Tibial artery (tissue), 4 donors: Measurements from ENCODE around the gene MAPK12.
A peak's percentile ranks its signal among the peaks of the same experiment; 100 is the strongest.

Source experiments
- DNase-seq, 2 donors: peaks; one replicate each; pipeline ENCODE4 v3.0.0-alpha.2; 2019
- H3K27ac ChIP-seq, 2 donors: fragments of 200-600 bp; sonication (generic) in 1 of 2; 1 replicate in 1 of 2; 2 replicates in 1 of 2; pipeline ENCODE4 v1.5.1; 2018 to 2019; ENCODE audit warnings: mild to moderate bottlenecking in 1 of 2
- H3K27me3 ChIP-seq, 2 donors: fragments of 200-600 bp; sonication (generic) in 1 of 2; one replicate each; pipeline versions ENCODE4 v1.5.1 to v1.6.0; 2016 to 2019
- H3K36me3 ChIP-seq, 3 donors: fragments of 200-600 bp; sonication (generic) in 2 of 3; one replicate each; pipeline ENCODE4 v1.5.1; 2016 to 2019; ENCODE audit warnings: mild to moderate bottlenecking in 2 of 3
- H3K4me1 ChIP-seq, 4 donors: fragments of 200-600 bp; sonication (generic) in 2 of 4; 1 replicate in 3 of 4; 2 replicates in 1 of 4; pipeline ENCODE4 v1.5.1; 2016 to 2019
- H3K4me3 ChIP-seq, 2 donors: fragments of 200-600 bp; sonication (generic) in 1 of 2; 1 replicate in 1 of 2; 2 replicates in 1 of 2; pipeline ENCODE4 v1.5.1; 2018 to 2019; ENCODE audit warnings: mild to moderate bottlenecking in 2 of 2
- H3K9me3 ChIP-seq, 3 donors: fragments of 200-600 bp; sonication (generic) in 1 of 3; one replicate each; pipeline ENCODE4 v1.5.1; 2016 to 2019
- intact Hi-C: fragments of 100-400 bp; cut with DNase I; formaldehyde crosslinking; loops from one replicate; pipeline ENCODE4 v1.15.0; 2023; ENCODE audit warnings: low total_unique reads
- TF ChIP-seq, protein P1 (sequence below), 2 experiments: fragments of 200-600 bp in 1 of 2; fragments of 450-650 bp in 1 of 2; IDR thresholded peaks; one replicate each; pipeline ENCODE4 v1.5.1; 2017 to 2019; ENCODE audit warnings: antibody characterized with exemption in 2 of 2, mild to moderate bottlenecking in 1 of 2, moderate library complexity in 1 of 2

The MAPK12 gene

GRCh38 chr22:50293441-50294318 is 32.2 kb upstream of the MAPK12 start:
- TF ChIP-seq, protein P1, sequence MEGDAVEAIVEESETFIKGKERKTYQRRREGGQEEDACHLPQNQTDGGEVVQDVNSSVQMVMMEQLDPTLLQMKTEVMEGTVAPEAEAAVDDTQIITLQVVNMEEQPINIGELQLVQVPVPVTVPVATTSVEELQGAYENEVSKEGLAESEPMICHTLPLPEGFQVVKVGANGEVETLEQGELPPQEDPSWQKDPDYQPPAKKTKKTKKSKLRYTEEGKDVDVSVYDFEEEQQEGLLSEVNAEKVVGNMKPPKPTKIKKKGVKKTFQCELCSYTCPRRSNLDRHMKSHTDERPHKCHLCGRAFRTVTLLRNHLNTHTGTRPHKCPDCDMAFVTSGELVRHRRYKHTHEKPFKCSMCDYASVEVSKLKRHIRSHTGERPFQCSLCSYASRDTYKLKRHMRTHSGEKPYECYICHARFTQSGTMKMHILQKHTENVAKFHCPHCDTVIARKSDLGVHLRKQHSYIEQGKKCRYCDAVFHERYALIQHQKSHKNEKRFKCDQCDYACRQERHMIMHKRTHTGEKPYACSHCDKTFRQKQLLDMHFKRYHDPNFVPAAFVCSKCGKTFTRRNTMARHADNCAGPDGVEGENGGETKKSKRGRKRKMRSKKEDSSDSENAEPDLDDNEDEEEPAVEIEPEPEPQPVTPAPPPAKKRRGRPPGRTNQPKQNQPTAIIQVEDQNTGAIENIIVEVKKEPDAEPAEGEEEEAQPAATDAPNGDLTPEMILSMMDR (IDR thresholded peaks at IDR 0.05) = no peak
- H3K27me3 ChIP-seq = no peaks in the 10 kb centered on the region
- H3K4me3 ChIP-seq = peak overlapping the region; percentile 28 to 45
- H3K9me3 ChIP-seq = no peaks in the 10 kb centered on the region
- intact Hi-C loops = loop anchor here (2.0 kb wide), 1 partner anchor 13 kb away; the partner anchor contains the start of gene PLXNB2
- H3K27ac ChIP-seq = peak overlapping the region; percentile 86 to 91
- peaks cover 10 to 91% (median 65%) of the 10 kb centered on the region in 4 donors for H3K4me1 ChIP-seq
- DNase-seq = peak in 1 of 2 donors; percentile 88
- peaks cover 16 to 27% (median 21%) of the 10 kb centered on the region in 3 donors for H3K36me3 ChIP-seq

DNA sequence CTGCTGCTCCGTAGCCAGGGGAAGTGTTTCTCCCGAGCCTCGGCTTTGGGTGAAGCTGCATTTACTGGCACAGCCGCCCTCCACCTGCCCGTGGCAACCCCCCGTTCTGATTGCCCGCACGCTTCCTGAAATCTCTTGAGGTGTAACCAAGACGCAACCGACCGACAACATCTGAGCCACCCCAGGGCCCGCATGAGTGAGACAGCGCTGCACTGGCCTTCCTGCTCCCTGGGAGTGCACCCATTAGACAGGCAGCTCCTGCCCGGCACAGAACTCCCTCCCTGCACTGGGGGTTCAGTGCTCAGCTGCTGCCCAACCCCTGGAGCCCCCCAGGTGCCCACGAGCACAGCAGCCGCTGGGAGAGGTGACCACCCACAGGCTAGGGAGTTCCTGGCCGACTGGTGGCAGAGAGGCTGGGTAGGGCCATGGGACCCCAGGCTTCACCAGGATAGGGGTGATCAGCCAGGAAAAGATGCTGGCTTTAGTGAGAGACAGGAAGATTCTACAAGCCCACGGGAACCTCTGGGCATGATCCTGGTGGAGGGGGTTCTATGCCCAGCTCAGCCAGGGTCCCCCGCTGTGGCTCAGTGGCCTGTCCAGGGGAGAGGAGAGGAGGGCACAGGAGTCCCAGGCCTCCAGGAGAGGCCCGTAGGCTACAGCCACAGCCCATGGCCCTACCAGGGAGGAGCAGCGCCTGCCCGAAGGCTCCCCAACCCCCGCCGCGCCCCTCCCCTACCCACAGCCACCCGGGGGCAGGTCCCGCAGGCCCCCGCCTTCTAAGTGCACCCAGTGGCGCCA is 31.4 kb upstream of the MAPK12 start:
- Histone ChIP-seq H3K27ac (peak overlapping the region; percentile 86 to 91), H3K4me1 (peaks cover 10 to 87% (median 57%) of the 10 kb centered on the region in 4 donors), H3K36me3 (peaks cover 24 to 35% (median 29%) of the 10 kb centered on the region in 3 donors), H3K9me3 (no peaks in the 10 kb centered on the region), H3K27me3 (no peaks in the 10 kb centered on the region), H3K4me3 (peak overlapping the region; percentile 28 to 45)
- no peak for DNase-seq
- TF ChIP-seq, protein P1 (IDR thresholded peaks at IDR 0.05) = no peak
- intact Hi-C loops = loop anchor here (2.0 kb wide), 1 partner anchor 14 kb away; the partner anchor contains the start of gene PLXNB2

GRCh38 chr22:50289942-50290630 is 28.6 kb upstream of the MAPK12 start:
- no peaks in the 10 kb centered on the region for H3K9me3 ChIP-seq
- TF ChIP-seq, protein P1 (IDR thresholded peaks at IDR 0.05) = no peak
- no peak overlapping the region for H3K27ac ChIP-seq
- H3K27me3 ChIP-seq = no peaks in the 10 kb centered on the region
- peaks cover 10 to 65% (median 37%) of the 10 kb centered on the region in 4 donors for H3K4me1 ChIP-seq
- H3K4me3 ChIP-seq = no peak overlapping the region
- DNase-seq = no peak
- intact Hi-C loops = no loop called here
- peaks cover 47 to 60% (median 53%) of the 10 kb centered on the region in 3 donors for H3K36me3 ChIP-seq

DNA sequence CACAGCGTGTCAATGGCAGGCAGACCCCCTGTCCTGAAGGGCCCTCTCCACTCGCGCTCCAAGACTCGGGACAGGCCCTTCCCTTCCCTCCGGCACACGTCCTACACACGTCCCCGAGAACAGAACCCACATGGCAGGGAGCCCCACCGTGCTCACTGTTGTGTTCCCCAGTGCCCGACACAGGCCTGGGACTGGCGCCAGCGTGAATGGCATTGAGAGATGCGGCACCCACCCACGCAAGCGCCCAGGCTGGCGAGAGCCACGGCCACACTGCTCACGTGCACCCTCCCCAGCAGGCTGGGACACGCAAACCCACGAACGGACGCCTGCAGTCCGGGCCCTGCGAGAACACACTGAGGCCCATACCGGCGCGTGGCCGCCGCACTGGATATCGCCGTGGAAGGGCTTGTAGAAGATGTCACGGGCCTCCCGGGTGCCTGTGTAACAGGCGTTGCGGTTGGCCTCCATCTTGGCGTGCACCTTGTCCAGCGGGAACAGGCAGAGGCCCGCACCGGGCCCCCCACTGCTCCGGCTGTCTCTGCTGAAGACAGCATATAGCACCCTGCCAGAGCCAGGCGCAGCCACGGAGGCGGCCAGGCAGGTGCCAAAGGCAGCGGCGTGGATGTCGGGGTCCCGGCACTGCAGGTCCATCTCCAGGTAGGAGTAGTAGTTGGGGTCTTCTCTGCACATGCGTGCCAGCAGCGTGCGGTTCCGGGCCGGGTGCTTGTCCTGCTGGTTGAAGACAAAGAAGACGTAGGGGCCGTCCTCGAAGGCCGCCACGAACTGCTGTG is 27.9 kb upstream of the MAPK12 start:
- no peak overlapping the region for H3K4me3 ChIP-seq
- TF ChIP-seq, protein P1 (IDR thresholded peaks at IDR 0.05) = no peak
- H3K9me3 ChIP-seq = no peaks in the 10 kb centered on the region
- no peak overlapping the region for H3K27ac ChIP-seq
- H3K4me1 ChIP-seq = peaks cover 10 to 58% (median 31%) of the 10 kb centered on the region in 4 donors
- no peak for DNase-seq
- peaks cover 49 to 68% (median 59%) of the 10 kb centered on the region in 3 donors for H3K36me3 ChIP-seq
- intact Hi-C loops = no loop called here
- no peaks in the 10 kb centered on the region for H3K27me3 ChIP-seq
